ENCODE data around the gene RBM12.

RBM12 gene

GRCh38 chr20:35621560-35621946 lies 43.1 kb downstream of the RBM12 start:
- DNase-seq (ENCODE audit: low spot score): no peak

DNA sequence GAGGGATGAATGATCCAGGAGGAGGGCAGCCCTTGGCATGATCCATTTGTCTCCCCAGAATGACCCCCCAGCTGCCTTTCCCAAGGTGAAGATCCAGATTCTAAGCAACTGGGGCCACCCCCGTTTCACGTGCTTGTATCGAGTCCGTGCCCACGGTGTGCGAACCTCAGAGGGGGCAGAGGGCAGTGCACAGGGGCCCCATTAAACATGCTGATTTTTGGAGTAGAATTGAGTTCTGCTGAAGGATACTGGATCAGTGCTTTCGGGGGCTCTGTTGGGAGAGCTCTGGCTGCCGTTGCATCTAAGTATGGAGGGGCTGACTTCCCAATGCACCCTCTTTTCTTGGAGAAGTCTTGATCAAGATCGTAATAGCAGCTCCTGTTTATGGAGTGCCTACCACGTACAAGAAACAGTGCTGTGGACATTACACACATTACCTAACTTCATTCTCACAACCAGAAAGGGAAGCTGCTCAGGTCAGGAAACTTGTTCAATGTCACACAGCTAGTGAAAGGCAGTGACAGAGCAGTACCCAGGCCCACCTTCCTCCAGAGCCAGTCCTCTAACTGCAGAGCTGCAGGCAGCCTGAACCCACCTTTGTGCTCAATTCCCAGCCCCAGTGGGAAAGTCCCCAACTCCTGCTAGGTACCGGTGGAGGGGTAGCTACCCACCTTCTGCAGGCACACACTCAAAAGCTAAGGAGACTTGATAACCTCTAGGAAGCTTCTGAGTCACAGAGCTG lies 43.7 kb downstream of the RBM12 start:
- no peak for DNase-seq (ENCODE audit: low spot score)

- peak; percentile 96 for DNase-seq (ENCODE audit: low spot score)
Observed at GRCh38 chr20:35619196-35620095, 45.3 kb downstream of the RBM12 start.

- DNase-seq (ENCODE audit: low spot score): peak; percentile 49
Observed at GRCh38 chr20:35618263-35619131, 46.2 kb downstream of the RBM12 start.

DNA sequence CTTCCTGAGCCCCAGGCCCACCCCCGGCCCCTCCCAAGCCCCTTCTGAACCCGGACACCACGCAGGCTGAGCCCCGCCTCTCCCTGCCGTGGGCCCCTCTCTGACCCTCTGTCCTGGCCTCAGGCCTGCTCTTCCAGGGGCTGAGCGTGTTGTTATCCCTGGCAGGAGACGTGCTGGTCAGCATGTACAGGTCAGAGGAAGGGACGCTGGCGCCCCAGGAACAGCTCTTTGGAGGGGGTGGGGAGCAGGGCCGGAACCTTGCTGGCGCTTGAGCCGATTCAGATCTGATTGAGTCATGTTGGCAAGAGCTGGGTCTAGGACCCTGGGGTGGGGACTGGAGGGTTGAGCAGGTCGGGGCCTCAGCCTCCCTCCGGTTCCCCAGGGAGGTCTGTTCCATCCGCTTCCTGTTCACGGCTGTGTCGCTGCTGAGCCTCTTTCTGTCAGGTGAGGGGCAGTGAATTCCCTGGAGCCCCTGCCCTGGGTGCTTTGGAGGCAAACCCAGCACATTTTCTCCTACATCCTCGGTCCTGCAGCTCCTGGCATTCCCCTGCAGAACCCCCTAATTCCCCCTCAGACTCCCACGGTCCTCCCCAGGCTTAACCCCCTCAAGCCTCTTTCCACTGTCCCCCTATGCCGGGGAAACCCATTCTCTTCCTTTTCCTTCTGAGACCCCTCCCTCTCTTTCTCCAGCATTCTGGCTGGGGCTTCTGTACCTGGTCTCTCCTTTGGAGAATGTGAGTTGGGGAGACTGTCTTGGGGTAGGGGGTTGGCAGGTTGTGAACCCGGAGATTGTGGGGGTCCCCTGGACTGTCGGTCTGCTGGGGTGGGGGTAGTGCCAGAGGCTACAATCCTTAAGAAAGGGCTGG lies 47.1 kb downstream of the RBM12 start:
- DNase-seq (ENCODE audit: low spot score): peak; percentile 94

DNA sequence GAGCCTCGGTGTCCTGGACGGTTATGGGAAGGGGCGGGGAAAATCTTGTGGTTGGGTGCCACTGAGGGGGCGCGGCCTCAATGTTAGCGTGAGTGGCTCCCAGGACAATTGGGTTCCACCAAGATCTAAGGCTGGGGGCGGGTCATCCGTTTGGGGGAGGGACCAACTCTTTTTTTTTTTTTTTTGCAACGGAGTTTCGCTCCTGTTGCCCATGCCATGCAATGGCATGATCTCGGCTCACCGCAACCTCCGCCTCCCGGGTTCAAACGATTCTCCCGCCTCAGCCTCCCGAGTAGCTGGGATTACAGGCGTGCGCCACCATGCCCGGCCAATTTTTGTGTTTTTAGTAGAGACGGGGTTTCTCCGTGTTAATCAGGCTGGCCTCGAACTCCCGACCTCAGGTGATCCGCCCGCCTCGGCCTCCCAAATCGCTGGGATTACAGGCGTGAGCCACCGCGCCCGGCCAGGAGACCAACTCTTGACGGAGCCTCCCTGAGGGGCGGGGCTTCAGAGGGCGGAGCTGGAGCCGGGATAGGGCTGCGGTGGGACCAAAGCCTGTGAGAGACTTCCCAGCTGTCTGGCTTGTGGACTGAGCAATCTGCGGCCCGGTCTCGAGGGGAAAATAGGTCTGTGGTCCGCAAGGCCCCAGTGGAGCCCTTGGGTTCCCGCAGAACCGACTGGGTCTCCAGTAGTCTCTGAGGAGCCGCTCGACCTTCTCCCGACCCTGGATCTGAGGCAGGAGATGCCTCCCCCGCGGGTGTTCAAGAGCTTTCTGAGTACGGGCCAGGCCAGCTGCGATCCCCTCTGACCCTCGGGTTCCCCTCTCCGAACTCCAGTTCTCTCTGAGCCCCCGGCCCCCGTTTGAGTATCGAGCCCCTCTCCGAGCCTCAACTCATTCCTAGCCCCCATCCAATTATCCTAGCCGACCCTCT lies 48.0 kb downstream of the RBM12 start:
- DNase-seq (ENCODE audit: low spot score): peak; percentile 86

- DNase-seq (ENCODE audit: low spot score): peak; percentile 100
Observed at GRCh38 chr20:35615667-35616464, 48.8 kb downstream of the RBM12 start, which contains the start of gene SPAG4. Gene SPAG4 (plus strand): TSS chr20:35615829. CDS start chr20:35616004, 175 bp downstream.

DNA sequence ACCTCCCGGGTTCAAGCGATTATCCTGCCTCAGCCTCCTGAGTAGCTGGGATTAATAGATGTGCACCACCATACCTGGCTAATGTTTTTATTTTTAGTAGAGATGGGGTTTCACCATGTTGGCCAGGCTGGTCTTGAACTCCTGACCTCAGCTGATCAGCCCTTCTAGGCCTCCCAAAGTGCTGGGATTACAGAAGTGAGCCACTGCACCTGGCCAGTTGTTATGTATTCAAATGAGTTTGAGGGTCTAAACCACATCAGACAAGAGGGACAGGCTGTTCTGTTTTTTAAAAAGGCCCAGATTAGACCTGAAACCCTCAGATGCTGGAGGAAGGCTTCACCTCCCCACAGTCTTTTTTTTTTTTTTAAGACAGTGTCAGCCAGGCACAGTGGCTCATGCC lies 53.2 kb downstream of the RBM12 start:
- DNase-seq (ENCODE audit: low spot score): no peak

DNA sequence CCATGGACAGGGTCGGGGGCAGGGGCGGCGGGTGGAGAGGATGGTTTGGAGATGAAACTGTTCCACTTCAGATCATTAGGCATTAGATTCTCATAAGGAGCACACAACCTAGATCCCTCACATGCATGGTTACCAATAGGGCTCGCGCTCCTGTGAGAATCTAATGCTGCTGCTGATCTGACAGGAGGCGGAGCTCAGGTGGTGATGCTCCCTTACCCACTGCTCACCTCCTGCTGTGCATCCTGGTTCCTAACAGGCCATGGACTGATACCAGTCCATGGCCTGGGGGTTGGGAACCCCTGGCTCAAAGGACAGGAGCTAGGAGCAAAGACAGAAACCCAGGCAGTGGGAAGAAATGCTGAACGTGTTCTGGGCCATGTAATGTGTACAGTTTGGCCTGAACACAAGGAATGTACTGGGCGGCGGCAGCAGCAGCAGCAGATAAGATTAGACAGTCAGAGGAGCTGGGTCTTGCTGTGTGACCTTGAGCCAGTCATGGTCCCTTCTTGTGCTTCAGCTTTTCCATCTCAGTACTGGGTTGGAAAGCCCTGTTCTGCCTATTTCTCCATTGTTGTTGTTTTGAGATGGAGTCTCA lies 53.8 kb downstream of the RBM12 start:
- DNase-seq (ENCODE audit: low spot score): no peak

DNA sequence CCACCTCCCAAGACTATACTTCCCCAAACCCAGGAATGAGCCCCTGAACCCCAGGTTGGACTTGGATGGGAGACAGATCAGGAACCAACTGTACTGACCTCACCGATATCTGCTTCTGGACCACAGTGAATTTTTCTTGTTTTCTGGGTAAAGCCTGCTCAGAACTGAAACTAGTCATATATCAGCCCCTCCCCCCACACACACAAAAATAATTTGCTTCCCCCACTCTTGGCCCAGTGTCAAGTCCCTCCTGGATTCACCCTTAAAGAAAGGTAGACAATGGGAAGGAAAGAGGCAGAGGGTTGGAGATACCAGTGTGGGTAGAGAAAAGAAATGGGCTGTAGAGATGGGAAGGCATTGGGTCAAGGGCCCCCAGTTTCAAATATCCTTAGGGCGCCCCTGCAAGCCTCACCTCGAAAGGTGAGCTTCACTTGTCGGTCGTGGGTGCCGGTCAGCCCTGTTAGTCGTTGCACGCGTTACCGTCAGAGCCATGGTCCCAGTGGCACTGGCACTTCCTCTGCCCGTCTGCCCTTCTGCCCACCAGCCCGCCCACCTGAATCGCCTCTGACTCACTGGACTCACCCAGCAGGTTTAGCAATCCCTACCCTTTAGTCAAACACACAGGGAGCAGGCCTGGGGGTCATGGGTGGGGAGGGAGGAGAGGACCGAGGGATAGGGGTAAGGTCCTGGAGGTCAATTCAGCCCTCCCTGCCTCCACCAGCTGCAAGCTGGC lies 57.5 kb downstream of the RBM12 start:
- peak; percentile 68 for DNase-seq (ENCODE audit: low spot score)

GRCh38 chr20:35606127-35606526 lies 58.6 kb downstream of the RBM12 start:
- no peak for DNase-seq (ENCODE audit: low spot score)

- no peak for DNase-seq (ENCODE audit: low spot score)
Observed at GRCh38 chr20:35604449-35604747, 60.3 kb downstream of the RBM12 start.

DNA sequence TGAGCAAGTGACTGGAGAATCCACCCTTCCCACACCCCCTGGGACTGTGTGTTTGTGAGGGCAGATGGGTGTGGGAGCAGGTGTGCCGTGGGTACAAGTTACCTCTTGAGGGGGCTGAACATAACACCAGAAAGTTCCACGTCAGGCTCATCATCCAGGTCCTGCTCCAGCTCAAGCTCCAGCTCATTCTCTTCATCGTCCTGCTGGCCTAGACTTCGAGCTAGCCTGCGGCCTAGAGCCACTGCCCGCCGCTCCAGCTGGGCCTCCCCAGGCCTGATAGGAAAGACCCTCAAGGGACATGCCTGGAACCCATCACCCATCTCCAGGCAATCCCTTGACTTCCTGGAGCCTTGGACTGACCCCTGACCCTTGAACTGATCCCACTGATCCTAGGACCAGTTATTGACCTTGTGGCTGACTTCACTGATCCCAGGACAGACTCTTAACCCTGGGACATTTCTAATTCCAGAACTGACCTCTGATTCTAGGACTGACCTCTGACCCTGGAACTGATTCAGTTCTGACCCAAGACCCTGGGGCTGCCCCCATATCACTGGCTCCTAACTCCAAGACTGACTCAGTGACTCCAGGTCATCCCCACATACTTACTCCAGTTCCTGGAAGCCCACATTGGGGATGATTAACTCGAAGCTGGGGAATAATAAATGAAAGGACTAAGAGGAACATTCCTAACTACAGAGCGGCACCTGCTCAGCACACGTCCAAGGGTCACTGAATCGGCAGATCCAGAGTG lies 60.8 kb downstream of the RBM12 start:
- DNase-seq (ENCODE audit: low spot score): peak; percentile 85

DNA sequence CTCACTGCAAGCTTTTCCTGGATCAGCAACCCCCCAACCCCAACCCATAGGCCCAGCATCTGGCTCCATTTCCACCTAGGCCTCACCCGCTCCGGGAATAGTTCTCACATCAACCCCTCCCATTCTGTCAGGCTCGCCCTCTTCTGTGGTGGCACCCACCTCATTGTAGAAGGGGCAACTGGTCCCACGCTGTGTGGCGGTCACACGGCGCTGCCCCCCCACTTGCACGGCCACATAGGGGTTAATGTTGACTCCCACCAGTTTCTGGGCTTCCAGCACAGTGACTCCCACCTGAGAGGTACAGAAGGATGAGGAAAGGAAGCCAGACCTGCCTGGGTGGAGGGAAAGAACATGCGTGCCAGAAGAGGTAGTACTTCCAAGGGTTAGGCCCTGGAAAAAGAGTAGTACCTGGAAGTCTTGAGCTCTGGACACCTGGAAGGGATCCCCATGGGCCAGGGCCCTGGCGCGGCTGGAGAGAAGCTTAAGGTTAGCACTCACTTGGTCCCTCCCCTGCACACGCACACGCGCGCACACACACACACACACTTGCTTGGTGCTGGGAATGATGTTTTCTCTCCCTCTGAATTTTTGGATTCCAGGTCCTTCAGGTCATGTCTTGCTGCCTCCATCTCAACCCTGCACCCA lies 61.7 kb downstream of the RBM12 start:
- no peak for DNase-seq (ENCODE audit: low spot score)

- DNase-seq (ENCODE audit: low spot score): no peak
Observed at GRCh38 chr20:35601990-35602389, 62.7 kb downstream of the RBM12 start.

- peak; percentile 74 for DNase-seq (ENCODE audit: low spot score)
Observed at GRCh38 chr20:35600993-35601973, 63.4 kb downstream of the RBM12 start.

All from kidney tubule cell (primary cell).